UCSD-AML1 (cell line): Measurements from ENCODE around the gene SLC8A1.

Source experiments
- DNase-seq: peaks from one replicate; lab custom pipeline; 2025; ENCODE audit not compliant: unreplicated experiment; lab: John Stamatoyannopoulos, UW

The SLC8A1 gene

DNA sequence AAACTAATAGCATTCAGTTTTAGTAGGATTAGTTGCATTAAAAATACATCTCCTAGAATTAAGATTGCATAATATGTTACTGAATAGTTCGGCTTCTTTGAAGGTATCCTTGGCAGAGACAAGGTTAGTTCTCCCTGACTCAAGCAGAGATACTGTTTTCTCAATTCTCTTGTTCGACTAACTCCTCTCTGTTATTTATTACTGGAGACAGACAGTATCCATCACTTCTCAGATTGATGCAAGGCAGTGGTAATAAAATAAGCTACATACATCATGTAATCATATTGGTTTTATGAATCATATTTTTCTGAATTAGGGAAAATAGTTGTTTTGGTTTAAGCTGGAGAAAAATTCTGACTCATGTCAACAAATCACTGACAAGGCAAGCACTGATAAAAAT, 134.8 kb downstream of the SLC8A1 start:
- DNase-seq = no peak

- DNase-seq = no peak
Measured at GRCh38 chr2:40316620-40317019, 135.3 kb downstream of the SLC8A1 start.

GRCh38 chr2:40315683-40316082, 136.2 kb downstream of the SLC8A1 start:
- no peak for DNase-seq

DNA sequence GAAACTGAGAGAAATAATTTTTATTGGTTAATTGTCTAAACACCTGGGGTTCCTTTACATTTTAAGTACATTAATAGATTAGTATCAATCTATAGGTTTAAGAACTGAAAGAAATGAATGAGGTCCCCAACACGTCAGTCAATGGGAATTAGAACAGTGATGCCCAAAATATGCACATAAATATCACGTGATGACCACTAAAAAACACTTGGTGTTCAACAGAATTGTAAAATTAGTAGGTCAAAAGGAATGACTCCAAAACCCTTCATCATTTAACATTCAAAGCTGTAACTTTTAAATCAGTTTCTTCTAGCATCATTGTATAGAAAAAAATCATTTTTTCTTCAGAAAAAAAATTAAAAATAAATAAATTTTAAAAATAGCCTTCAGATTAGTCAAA, 140.9 kb downstream of the SLC8A1 start:
- DNase-seq = no peak

DNA sequence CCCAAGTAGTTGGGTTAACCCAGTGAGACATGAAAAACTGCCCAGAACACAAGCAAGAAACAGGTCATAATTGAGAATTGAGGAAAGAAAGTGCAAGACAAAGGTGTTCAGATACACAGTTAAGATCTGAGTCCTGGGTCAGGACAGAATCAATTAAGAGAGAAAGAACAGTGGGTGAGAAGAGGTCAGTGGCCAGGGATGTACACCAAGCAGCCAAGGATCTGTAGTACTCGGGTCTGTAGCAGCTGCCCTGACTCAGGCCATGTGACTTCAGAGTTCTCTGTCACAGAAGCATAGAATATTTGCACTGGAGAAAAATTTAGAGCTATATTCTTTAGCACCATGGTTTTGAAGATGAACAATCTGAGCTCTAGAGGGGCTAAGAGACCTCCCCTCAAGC, 141.6 kb downstream of the SLC8A1 start:
- no peak for DNase-seq

- DNase-seq = no peak
Measured at GRCh38 chr2:40304340-40304739, 147.6 kb downstream of the SLC8A1 start.

GRCh38 chr2:40303746-40304145, 148.1 kb downstream of the SLC8A1 start:
- DNase-seq = no peak

- no peak for DNase-seq
Measured at GRCh38 chr2:40302751-40303325, 149.1 kb downstream of the SLC8A1 start.

DNA sequence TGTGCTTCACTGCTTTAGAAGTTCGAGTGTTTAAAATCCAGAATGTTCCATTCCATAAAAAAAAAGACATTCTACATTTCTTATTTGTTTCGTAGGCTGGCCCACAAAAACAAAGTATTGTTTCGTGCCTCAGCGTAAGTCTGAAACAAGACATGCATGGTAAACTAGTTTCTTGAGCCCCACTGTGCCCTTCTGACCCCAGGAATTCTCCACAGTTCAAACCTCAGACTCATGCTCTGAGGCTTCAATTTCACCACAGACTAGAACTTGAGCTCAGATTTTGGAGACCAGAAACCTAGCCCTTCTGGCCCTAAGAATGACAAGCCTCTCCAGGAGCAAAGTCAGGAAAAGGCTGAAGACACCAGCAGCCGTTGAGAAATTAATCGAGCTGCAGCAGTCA, 151.5 kb downstream of the SLC8A1 start:
- no peak for DNase-seq

DNA sequence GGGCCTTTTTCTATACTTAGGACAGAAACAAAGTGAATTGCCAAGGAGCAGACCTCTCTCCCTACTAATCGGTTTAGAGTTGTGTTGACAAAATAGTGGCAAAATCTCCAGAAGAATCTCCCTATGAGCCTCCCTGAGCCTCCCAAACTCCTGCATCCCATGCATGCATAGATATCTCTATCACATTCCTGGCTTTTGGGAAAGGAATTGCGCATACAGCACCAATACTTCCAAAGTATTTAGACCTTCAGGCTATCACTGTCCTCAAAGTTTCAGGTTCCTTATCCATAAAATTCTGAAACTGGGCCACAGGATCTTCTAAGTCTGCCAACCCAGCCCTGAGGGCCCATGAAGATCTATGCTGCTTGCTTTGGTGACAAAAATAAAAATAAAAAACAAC, 152.1 kb downstream of the SLC8A1 start:
- no peak for DNase-seq

- no peak for DNase-seq
Measured at GRCh38 chr2:40299173-40299572, 152.7 kb downstream of the SLC8A1 start.

- no peak for DNase-seq
Measured at GRCh38 chr2:40298026-40298425, 153.9 kb downstream of the SLC8A1 start.

DNA sequence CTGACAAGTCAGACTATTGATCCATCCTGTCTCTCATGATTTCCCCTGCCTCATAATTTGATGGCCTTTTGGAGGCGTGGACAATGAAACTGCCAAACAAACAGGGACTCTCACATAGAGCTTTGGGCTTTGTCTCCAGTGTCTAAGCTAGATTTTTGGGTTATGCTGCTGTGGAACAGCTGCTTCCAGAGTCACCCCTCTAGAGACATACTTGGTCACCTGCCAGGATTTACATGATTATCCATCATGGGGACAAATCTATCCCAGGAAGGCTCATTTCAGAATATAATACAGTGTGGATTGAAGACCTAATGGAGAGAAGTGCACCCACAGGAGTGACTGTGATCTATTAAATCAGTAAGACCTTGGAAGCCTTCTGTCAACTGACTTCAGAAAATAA, 159.6 kb downstream of the SLC8A1 start:
- no peak for DNase-seq

- no peak for DNase-seq
Measured at GRCh38 chr2:40289771-40290404, 162.0 kb downstream of the SLC8A1 start.

DNA sequence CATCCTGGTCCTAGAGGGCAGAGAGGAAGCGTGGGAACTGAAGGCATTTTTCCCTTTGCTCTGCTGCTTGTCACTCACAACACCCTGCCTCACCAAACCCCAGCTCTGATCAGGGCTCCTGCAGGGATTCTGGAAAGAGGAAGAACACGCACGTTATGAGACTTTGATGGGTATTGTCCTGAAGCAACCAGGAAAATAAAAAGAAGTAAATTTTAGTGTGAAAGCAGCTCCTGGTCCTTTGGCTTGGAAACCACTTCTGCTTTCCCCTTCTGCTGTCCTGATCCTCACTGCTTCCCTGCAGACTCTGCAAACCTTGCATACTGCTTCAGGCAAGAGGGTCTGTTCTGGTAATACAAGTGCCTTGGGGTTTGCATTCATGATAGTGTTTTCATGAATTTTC, 164.1 kb downstream of the SLC8A1 start:
- no peak for DNase-seq

DNA sequence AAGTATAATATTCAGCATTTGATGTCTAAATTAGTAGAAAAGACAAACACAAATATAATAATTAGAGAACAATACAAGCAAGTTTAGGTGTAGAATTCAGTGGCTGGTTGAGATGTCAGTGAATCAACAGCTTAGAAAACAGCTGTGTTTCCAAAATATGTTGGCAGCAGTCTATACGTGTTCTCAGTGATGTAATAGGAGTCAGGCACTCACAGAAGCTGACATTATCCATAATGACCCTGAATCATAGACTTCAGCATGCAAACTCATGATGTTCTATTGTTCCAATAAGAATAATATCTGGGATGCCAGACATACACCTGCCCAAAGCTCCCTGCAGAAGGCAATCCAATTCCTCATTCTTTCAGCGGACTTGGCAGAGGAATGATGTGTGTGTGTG, 164.7 kb downstream of the SLC8A1 start:
- DNase-seq = no peak

DNA sequence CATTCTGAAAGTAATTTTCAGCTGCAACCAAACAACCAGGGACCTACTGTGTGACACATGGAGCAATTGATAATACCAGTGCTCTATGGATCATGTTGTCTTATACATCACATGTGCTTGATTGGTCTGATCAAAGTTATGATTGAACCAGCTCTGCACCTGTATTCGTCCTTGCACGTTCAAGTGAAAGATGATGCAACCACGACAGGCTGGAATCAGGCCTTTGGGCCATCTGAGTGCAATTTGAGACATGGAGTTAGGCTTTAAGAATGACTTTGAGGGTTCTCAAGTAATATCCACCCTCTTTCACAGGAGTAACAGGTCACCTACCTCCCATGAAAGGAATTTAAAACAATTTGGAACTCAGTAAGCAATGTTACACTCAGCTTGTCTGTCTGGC, 165.2 kb downstream of the SLC8A1 start:
- no peak for DNase-seq

DNA sequence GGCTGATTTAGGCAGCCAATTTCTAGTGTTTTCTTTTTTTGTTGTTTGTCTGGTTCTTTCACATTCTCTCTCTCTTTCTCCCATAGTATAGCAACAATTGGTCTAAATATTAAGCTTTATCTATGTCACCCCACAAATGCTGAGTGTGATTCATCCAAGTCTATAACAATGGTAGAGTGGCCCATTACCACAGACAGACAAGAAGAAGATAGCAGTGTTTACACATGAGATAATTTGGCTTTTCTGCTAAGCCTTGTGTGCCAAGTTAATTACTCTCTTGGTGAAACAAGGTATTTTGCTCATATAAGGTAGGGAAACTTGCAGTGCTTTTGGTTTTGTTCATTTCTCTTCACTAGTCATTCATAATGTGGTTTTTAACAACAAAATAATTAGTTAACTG, 166.5 kb downstream of the SLC8A1 start:
- DNase-seq = no peak

- no peak for DNase-seq
Measured at GRCh38 chr2:40284797-40285196, 167.1 kb downstream of the SLC8A1 start.

- DNase-seq = no peak
Measured at GRCh38 chr2:40283111-40283909, 168.6 kb downstream of the SLC8A1 start.

- DNase-seq = no peak
Measured at GRCh38 chr2:40282428-40282827, 169.5 kb downstream of the SLC8A1 start.
